Measurements from ENCODE around the gene RPL35.

RPL35 gene

DNA sequence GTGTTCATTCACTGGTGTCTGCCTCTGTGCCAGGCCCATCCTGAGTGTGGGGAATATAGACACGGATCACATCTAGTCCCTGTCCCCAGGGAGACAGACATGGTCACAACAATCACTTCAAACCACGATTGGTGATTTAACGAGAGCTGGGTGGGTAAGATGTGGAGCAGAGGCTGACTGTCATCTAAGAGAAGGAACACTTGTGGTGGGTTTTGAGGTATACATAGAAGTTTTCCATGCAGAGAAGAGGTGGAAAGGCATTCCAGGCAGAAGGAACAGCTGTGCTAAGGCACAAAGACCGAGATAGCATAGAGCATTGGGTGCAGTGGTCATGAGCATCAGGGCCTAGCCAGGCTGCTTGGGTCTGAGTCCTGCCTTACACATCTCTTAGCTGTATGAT is 31.2 kb downstream of the RPL35 start:
- Histone ChIP-seq H3K4me3 (no peak overlapping the region), H3K4me1 (peaks cover 34 to 67% (median 58%) of the 10 kb centered on the region in 10 experiments), H3K4me2 (peak overlapping the region in 10 of 11 experiments; percentile 69 to 88 (median 82); a peak in 19 of 22 replicates), H3K9ac (peak overlapping the region in 1 of 11 experiments; percentile 53; a peak in 1 of 22 replicates), H3K36me3 (no peaks in the 10 kb centered on the region), H3K9me3 (replicated peaks in 1 of 11) (peaks cover 0 to 17% (median 13%) of the 10 kb centered on the region in 11 experiments; a peak in 16 of 22 replicates), H4K20me1 (no peaks in the 10 kb centered on the region), H3K27ac (no peak overlapping the region; a peak in 2 of 22 replicates), H3K27me3 (no peaks in the 10 kb centered on the region)
- no peak for TF ChIP-seq Cebpa-rat (IDR thresholded peaks at IDR 0.05)

GRCh38 chr9:124829334-124829669 is 32.5 kb downstream of the RPL35 start:
- Histone ChIP-seq H3K9ac (no peak overlapping the region), H3K4me1 (peaks cover 24 to 54% (median 45%) of the 10 kb centered on the region in 10 experiments), H3K27ac (0 out of 22 replicates have a peak overlapping the region, but pooled peaks of 1 of the 11 experiments have one; percentile 6), H3K36me3 (no peaks in the 10 kb centered on the region), H3K9me3 (replicated peaks in 1 of 11) (peaks cover 0 to 17% (median 14%) of the 10 kb centered on the region in 11 experiments; a peak in 16 of 22 replicates), H3K4me3 (no peak overlapping the region), H3K27me3 (no peaks in the 10 kb centered on the region), H4K20me1 (no peaks in the 10 kb centered on the region), H3K4me2 (peak overlapping the region in 4 of 11 experiments; percentile 24 to 38 (median 31); a peak in 4 of 22 replicates)
- TF ChIP-seq Cebpa-rat (IDR thresholded peaks at IDR 0.05) = no peak

DNA sequence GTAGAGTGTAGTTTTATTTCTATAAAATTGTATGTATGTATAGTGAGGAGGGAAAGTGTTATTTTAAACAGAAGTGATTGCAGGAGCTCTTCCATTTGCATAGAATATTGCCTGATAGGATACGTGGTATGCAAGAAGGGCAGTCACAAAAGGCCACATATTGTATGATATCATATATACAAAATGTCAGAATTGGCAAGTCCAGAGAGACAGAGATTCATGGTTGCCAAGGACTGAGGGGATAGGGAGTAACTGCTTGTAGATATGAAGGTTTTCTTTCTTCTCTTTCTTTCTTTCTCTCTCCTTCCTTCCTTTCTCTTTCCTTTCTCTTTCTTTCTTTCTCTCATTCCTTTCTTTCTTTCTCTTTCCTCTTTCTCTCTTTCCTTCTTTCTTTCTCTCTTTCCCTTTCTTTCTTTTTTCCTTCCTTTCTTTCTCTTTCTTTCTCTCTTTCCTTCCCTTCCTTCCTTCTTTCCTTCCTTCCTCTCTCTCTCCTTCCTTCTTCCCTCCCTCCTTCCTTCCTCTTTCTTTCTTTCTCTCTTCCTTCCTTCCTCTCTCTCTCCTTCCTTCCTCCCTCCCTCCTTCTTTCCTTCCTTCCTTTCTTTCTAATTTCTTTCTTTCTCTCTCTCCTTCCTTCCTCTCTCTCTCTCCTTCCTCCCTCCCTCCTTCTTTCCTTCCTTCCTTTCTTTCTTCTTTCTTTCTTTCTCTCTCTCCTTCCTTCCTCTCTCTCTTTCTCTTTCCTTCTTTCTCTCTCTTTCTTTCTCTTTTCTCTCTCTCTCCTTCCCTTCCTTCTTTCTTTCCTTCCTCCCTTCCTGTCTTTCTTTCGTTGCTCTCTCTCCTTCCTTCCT is 33.0 kb downstream of the RPL35 start:
- no peak overlapping the region for H3K4me3 ChIP-seq
- no peak overlapping the region for H3K9ac ChIP-seq
- peak overlapping the region in 4 of 11 experiments; percentile 24 to 38 (median 31); a peak in 3 of 22 replicates for H3K4me2 ChIP-seq
- no peak overlapping the region for H3K27ac ChIP-seq
- peaks cover 24 to 49% (median 39%) of the 10 kb centered on the region in 10 experiments for H3K4me1 ChIP-seq
- TF ChIP-seq Cebpa-rat (IDR thresholded peaks at IDR 0.05) = no peak
- no peaks in the 10 kb centered on the region for H3K36me3 ChIP-seq
- H3K27me3 ChIP-seq = no peaks in the 10 kb centered on the region
- no peaks in the 10 kb centered on the region for H4K20me1 ChIP-seq
- peaks cover 0 to 17% (median 14%) of the 10 kb centered on the region in 11 experiments; a peak in 16 of 22 replicates for H3K9me3 ChIP-seq (replicated peaks in 1 of 11)

DNA sequence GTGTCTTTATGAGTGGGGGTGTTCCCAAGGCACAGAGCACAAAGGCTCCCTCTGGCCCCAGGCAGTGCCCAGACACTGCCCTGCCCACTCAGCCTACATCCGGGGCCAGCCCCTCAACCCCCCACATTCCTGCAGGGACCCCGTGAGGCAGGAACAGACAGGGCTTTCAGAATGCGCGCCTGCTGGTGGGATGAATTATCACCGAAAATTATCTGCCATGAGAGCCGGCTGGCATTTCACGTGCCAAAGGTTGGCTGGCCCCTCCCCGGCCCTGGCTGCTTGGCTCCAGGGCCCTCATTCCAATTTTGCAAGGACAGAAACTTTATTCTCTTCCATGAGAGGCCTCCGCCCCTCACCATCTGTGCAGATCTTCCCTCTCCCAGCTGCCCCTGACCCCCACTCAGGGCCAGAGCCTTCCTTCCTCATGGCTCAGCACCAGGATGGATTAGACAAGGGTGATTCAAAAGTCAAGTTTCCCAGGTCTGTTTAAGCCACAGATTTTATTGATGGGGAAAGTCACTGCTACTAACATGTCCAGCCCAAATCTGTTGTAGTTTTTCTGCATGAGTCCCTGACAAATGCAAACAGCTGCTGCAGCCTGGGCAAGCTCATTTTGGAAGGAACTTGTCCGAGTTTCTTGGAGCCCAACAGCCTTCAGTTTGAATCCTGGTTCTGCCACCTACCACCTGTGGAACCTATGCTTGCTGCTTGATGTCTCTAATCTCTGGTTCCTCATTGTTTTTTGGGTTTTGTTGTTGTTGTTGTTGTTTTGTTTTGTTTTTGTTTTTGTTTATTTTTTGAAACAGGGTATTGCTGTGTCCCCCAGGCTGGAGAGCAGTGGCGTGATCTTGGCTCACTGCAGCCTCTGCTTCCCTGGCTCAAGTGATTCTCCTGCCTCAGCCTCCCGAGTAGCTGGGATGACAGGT is 40.8 kb downstream of the RPL35 start:
- Histone ChIP-seq H3K27me3 (no peaks in the 10 kb centered on the region), H3K9ac (no peak overlapping the region), H3K4me3 (no peak overlapping the region), H3K4me2 (no peak overlapping the region), H3K4me1 (peaks cover 0 to 6% (median 0%) of the 10 kb centered on the region in 10 experiments; a peak in 3 of 20 replicates), H4K20me1 (no peaks in the 10 kb centered on the region), H3K36me3 (no peaks in the 10 kb centered on the region), H3K27ac (no peak overlapping the region), H3K9me3 (replicated peaks in 1 of 11) (peaks cover 0 to 7% (median 0%) of the 10 kb centered on the region in 11 experiments; a peak in 4 of 22 replicates)
- TF ChIP-seq Cebpa-rat (IDR thresholded peaks at IDR 0.05) = no peak

GRCh38 chr9:124818431-124819281 is 43.1 kb downstream of the RPL35 start:
- Histone ChIP-seq H3K4me1 (peaks cover 0 to 6% (median 0%) of the 10 kb centered on the region in 10 experiments; a peak in 3 of 20 replicates), H3K27ac (no peak overlapping the region), H3K36me3 (no peaks in the 10 kb centered on the region), H4K20me1 (no peaks in the 10 kb centered on the region), H3K27me3 (no peaks in the 10 kb centered on the region), H3K9me3 (replicated peaks in 1 of 11) (no peaks in the 10 kb centered on the region), H3K4me2 (no peak overlapping the region), H3K9ac (no peak overlapping the region), H3K4me3 (no peak overlapping the region)
- no peak for TF ChIP-seq Cebpa-rat (IDR thresholded peaks at IDR 0.05)

DNA sequence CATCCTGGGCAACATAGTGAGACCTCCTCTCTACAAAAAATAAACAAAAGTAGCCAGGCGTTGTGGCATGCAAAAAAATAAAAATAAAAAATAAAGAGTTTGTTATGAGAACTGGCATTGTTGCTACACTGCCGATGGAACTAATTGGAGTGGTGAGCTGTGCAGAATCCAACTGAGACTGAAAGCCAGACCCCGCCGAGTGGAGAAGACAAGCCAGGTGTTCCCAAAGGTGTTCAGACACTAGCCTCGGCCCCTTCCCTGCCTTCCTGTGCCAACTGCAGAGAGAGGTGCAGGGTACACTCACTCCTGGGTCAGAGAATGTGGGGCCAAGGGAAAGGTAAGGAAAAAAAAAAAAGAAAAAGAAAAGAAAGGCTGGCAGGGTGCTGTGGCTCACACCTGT is 46.2 kb downstream of the RPL35 start:
- H3K27ac ChIP-seq = no peak overlapping the region

DNA sequence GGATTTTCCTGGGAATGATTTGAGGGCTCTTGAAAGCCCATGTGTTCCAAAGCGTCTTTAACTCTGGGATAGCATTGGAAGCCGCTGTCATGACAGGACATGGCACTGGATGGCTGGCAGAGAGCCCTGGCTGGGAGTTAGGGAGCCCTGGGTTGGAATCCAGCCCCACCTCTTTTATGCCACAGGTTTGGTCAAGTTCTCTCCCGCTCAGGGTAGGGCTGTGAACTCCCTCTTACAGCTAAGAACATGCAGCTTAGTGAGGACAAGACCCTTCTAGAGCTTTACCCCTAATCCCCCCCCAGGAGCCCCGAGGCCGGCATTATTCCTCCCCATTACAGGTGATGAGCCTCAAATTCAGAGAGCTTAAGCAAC is 47.6 kb downstream of the RPL35 start:
- H3K9me3 ChIP-seq (replicated peaks in 1 of 11) = no peaks in the 10 kb centered on the region
- peaks cover 0 to 19% (median 4%) of the 10 kb centered on the region in 10 experiments; a peak in 7 of 20 replicates for H3K4me1 ChIP-seq
- no peak overlapping the region for H3K4me2 ChIP-seq
- no peaks in the 10 kb centered on the region for H4K20me1 ChIP-seq
- no peak for TF ChIP-seq Cebpa-rat (IDR thresholded peaks at IDR 0.05)
- H3K36me3 ChIP-seq = no peaks in the 10 kb centered on the region
- no peaks in the 10 kb centered on the region for H3K27me3 ChIP-seq
- H3K9ac ChIP-seq = no peak overlapping the region
- H3K27ac ChIP-seq = no peak overlapping the region
- no peak overlapping the region for H3K4me3 ChIP-seq

More for the DNA sequence above, 46.2 kb downstream of the RPL35 start:
- Histone ChIP-seq H3K4me3 (no peak overlapping the region), H3K9ac (no peak overlapping the region), H3K27me3 (no peaks in the 10 kb centered on the region), H3K36me3 (no peaks in the 10 kb centered on the region), H3K9me3 (replicated peaks in 1 of 11) (no peaks in the 10 kb centered on the region), H4K20me1 (no peaks in the 10 kb centered on the region), H3K4me1 (peaks cover 0 to 19% (median 4%) of the 10 kb centered on the region in 10 experiments; a peak in 7 of 20 replicates), H3K4me2 (no peak overlapping the region)
- TF ChIP-seq Cebpa-rat (IDR thresholded peaks at IDR 0.05) = no peak

DNA sequence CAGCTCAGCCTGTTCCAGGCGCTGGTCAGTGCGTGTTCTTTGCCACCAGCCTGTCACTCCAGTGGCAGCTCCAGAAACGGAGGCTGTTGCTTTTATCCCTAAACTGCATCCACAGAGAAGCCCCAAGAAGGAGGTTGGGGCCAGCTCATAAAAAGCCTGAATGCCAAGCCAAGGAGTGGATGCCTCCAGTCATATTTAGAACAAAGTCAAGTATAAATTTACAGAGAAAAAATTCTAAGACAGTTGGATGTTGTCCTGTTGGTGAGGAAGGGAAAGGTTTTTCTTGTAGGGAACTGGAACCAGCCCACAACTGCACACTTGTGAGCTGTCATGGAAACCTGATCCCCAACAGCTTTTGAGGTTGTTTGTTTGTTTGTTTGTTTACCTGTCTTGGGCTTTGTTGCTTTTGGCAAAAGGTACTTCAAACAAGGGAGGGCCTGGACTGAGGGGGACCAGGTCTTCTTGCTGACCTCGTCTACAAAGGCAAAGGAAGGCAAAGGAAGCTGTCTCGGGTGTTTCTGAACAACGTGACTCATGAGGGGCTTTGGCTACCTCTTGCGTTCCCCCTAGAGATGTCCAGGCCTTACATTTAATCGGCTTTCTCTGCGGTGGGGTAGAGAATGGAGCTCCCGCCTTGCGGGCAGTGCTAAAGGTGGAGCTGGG is 48.1 kb downstream of the RPL35 start:
- Histone ChIP-seq H3K27ac (no peak overlapping the region), H4K20me1 (no peaks in the 10 kb centered on the region), H3K4me3 (no peak overlapping the region), H3K4me2 (no peak overlapping the region), H3K9me3 (replicated peaks in 1 of 11) (no peaks in the 10 kb centered on the region), H3K27me3 (no peaks in the 10 kb centered on the region), H3K4me1 (peaks cover 0 to 16% (median 4%) of the 10 kb centered on the region in 10 experiments; a peak in 7 of 20 replicates), H3K36me3 (no peaks in the 10 kb centered on the region), H3K9ac (no peak overlapping the region)
- TF ChIP-seq Cebpa-rat (IDR thresholded peaks at IDR 0.05) = no peak

Data from BLaER1 treated with 17β-estradiol and CSF1 and Interleukin-3, amounts not matched to agents 10 nM and 100 nM (cell line).